Ureter (tissue), 1 donor: ENCODE results near the gene PRKAG3. TPM values are rescaled to one million over a fixed set of nuclear protein-coding genes. Genes with fewer than 3 reads are reported as not detected.

ENCODE experiments used
- DNase-seq: peaks from one replicate; pipeline ENCODE4 v3.0.0-alpha.2; 2020; ENCODE audit warnings: low spot score
- total RNA-seq: library from RNA; stranded (reverse); gene quantifications from one replicate; pipeline ENCODE4 v1.2.4, GENCODE V29; 2023
- donor health status: DM: yes; HTN: yes; CAD: no.

The PRKAG3 gene
- total RNA-seq = not detected

DNA sequence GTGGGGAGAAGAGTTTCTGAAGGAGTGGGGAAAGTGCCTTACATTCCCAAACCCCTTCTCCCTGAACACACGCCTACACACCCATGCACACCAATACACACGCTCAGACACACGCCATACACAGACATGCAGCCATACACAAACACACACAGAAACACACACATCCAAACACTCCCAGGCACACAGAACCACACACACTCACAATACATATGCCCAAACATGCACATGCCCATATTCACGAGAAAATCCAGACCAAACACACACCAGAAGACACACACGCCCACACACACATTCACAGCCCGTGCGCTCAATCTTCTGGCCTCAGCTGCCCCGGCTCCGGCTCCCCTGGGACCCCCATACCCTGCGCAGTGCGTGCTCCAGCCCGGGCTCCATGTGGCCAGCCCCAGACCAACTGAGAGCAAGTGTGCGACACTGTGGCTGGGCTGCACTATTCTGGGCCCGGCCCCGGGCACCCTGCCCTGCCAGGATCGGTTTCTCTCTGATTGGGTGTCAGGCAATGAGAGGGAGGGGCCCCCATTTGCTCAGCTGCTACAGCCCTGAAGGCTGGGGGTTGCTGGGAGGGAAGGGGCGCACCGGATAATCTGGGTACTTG is at the start of gene PRKAG3:
TSS of gene PRKAG3 (minus strand) at position 426 of the 613 bp plus-strand sequence.
- DNase-seq = no peak

DNA sequence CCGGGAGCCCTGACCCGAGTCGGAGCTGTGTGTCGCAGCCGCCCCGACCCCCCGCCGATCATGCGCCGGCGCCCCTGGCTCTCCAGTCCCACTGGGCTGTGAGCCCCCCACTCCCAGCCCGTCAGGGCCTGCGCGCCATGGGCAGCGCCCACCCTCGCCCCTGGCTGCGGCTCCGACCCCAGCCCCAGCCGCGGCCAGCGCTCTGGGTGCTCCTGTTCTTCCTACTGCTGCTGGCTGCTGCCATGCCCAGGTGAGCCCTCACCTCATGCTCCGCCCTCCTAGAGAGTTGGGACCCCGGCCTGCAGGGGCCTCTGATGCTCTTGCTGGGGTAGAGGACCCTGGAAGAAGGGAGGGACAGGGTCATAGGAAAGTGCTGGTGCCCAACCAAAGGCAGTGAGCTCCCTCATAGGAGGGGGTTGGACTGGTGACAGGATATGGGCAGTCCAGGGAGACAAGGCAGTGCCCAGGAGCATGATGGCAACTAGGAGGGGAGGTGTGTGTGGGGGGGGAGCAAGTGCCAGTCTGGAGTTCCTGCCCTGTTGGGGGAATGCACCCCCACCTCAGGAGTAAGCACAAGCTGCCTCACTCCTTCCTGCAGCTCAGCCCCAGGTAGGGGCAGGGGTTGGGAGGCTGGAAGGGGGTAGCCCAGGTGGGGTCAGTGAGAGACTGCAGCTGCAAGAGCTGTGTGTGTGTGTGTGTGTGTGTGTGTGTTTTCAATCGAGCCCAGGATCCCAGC is 49.4 kb upstream of the PRKAG3 start:
- DNase-seq = no peak

DNA sequence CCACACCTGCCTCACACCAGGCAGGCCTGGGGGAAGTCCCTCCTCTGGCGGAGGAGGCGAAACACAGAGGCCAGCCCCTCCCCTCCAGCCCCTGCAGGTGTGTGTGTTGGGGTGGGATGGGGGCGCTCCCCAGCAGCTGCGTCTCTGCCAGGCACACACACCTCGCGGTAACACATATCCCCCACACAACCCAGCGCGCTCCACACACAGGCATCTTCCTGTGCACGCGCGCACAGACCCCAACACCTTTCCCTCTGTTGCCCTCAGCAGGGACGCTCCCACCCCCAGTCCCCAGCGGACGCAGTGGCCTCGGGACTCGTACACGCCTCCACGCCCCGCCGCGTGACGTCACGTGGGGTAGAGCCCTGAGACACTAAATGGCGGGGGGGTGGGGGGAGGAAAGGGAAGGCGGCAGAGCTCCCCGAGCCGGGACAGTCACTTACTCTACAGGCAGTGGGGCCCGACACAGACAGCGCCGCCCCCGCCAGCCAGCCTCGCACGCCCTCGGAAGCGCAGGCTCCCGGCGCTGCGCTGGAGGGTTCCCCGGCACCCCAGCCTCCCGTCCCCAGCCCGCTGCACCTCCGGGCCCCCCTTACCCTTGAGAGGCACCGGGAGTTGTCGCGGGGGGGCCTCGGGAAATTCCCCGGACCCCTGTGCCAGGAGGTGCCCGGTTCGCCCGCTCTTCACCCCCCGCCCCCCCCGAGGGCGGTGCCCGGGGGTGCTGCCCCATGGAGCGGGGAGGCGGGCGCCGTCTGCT is 48.7 kb upstream of the PRKAG3 start, which contains the start of gene WNT10A:
TSS of gene WNT10A (plus strand) at position 751 of the 757 bp plus-strand sequence. CDS start 144 bp downstream, outside the sequence.
- DNase-seq = no peak

DNA sequence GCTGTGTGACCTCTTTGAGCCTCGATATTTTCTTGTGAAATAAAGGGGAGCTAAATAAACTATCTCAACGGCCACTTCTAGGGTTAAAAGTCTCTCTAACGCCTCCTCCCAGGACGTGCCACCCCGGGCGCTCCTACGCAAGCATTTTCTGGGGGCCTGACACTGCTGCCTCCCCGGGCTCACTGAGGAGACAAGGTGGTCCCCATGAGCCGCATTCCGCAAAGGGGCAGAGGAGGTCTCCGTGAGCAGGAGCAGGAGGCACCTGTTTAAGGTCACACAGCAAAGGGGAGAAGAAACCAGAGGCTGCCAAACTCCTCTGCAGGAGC is 48.1 kb upstream of the PRKAG3 start:
- DNase-seq = no peak

DNA sequence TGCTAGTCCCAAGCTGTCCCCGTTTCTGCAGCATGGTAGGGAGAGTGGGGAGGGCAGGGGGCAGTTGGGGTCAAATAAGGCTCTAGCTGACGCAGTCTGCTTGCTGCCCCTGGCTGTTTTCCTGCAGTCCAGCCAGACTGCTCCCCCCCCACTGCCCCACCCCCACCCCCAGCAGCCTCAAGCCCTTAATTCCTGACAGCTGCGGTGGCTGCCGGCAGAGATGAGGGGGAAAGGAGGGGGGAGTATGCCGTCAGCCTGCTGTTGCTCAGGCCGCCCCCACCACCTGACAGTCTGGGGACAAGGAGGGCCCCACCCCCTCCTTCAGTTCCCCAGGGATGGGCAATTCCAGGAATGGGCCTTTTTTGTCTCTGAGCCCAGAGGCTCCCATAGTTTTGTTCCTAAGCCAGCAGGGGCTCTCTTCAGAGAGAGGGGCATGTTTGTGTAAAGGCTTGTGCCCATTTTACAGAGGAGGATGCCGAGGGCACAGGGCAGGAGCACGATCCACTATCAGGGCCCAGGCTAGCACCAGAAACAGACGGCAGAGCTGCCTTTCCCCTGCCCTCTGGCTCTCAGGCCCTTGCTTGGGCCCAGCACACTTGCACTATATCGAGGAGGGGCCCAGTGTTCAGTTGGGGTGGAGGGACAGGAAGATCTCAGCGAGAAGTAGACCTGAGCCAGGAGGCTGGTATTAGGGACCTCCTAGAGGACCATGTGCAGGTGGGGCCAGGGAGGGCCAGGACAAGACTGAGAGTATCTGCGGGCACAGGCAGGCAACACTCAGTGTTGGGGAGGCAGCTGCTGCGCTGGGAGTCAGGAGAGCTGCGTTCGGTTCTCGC is 47.5 kb upstream of the PRKAG3 start:
- DNase-seq = no peak

DNA sequence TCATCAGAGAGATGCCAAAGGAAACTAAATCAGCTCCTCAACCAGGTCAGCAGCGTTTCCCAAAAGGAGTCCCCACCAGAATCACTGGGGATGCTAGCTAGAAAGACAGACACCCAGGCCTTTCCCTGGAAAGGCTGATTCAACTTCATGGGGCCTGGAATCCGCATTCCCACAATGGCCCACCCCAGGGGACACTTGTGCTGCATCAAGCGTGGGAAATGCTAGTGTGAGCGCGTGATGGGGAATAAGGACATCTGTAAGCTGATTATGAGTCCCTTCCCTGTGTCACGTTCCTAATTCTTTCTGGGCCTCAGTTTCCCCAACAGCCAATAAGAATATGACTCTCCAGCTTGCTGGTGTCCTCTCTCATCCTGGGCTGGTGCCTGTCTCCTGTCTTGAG is 46.9 kb upstream of the PRKAG3 start:
- DNase-seq = no peak

DNA sequence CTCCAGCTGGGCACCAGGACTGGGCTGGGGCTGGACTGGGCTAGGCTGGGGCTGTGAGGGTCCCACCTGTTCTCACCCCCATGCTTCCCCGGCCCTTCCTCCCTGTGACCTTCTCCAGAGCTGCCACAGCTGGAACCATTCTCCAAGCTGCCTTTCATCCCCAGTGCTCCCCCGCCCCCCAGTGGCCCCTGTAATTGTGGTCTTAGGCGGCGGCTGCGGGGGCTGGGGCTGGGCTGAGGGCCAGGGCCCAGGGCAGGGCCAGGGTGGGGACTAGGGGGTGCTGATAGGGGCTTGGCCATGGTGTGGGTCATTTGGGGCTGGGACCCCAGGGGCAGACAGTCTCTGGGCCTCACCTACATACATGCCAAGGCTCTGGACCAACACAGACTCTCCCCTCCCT is 46.3 kb upstream of the PRKAG3 start:
- DNase-seq = no peak

DNA sequence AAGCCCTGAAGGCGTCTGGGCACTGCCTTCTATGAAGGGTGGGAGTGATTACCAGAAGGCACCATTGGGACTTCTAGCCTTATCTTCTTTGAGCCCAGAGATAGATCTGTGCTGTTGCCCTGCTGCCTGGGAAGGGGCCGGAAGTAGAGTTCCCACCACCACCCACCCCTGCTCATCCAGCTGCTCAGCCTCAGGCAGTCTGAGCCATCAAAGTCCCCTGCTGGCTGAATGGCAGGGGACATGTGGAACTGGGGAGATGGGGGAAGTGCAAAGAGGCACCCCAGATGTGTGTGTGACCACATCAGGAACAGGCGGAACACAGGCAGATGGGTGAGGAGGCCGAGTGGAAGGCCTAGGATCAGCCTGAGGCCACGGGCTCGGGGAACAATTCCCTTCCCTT is 45.7 kb upstream of the PRKAG3 start:
- no peak for DNase-seq

DNA sequence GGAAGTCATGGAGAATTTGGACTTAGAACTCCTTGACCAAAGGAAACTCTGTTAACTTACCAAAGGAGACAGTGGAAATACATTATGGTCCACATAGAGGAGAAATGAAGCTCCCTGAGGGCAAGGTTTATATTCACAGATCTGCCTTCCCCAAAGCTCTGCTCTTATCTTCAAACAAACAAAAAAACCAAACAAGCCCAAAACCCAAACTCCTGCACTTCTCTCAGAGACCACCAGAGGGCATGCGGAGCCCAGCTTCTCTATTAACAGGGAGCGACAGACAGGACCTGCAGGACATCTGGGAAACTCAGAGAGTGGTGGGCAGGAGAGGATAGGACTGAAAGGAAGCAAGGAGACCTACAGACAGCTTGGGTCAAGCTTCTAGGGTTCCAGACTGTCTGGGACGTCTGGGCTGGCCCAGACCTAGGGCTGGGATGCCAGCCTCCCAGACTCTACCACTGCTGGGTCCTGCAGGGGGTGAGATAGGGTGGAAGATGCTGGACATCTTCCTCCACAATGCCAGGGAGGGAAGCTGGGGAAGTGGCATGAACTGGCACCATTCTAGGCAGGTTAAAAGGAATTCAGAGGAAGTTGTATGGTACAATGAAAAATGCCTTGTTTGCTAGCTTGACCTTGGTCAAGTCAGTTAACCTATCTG is 45.1 kb upstream of the PRKAG3 start:
- no peak for DNase-seq

DNA sequence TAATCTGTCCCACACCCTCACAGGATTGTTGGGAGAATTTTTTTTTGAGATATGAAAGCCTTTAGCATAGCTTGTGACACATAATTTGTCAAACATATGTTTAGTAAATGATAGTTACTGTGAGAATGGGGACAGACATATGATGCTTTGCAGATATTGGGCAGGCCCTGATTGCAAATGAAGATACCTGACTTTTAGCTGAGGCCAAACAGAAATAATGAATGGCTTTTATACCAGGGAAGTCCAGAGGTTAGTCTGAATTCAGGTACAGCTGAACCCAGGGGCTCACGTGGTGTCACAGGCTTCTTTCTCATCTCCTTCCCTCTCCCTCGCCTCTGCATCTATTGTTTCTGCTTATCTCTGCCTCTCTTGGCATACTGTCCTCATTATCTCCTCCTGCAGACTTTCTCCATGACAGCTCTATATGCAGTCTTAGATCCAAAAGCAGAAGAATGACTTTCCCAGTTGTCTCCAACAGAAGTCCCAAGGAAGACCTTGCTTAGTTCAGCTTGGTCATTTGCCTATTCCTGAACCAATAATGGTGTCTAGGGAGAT is 44.2 kb upstream of the PRKAG3 start:
- DNase-seq = no peak

DNA sequence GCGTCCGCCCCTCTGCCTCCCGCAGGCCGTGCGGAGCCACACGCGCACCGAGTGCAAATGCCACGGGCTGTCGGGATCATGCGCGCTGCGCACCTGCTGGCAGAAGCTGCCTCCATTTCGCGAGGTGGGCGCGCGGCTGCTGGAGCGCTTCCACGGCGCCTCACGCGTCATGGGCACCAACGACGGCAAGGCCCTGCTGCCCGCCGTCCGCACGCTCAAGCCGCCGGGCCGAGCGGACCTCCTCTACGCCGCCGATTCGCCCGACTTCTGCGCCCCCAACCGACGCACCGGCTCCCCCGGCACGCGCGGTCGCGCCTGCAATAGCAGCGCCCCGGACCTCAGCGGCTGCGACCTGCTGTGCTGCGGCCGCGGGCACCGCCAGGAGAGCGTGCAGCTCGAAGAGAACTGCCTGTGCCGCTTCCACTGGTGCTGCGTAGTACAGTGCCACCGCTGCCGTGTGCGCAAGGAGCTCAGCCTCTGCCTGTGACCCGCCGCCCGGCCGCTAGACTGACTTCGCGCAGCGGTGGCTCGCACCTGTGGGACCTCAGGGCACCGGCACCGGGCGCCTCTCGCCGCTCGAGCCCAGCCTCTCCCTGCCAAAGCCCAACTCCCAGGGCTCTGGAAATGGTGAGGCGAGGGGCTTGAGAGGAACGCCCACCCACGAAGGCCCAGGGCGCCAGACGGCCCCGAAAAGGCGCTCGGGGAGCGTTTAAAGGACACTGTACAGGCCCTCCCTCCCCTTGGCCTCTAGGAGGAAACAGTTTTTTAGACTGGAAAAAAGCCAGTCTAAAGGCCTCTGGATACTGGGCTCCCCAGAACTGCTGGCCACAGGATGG is 42.0 kb upstream of the PRKAG3 start:
- DNase-seq = no peak

DNA sequence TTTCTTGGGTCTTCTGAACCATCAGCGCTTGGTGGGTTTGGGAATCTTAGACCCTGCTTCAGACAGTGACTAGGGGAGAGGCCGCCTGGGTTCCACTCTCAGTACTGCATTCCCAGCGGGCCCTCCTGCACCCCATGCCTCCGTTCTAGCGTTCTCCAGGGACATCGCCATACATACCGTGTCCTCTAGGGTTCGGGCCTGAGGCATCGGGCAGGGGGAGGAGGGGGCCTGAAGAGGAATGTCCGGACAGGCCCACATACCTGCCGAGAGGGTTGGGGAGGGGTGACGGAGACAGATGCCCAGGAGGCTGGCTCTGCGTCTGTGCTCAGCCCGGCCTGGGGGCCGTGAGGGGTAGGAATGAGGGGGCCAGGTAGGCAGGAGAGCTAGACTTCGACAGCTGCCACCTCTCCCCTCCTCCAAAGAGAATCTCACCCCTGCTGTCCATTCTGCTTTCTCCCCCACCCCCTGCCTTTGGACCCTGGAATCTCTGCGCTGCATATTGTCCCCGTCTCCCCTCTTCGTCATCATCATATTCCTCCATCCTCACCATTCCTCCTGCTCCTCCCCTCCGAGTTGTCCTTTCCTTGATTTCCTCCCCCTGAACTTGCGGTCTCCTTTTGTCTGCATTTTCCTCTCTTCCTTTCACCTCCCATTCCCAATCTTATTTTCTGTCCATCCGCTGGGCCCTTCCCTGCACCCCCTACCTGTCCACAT is 41.2 kb upstream of the PRKAG3 start:
- DNase-seq = no peak

DNA sequence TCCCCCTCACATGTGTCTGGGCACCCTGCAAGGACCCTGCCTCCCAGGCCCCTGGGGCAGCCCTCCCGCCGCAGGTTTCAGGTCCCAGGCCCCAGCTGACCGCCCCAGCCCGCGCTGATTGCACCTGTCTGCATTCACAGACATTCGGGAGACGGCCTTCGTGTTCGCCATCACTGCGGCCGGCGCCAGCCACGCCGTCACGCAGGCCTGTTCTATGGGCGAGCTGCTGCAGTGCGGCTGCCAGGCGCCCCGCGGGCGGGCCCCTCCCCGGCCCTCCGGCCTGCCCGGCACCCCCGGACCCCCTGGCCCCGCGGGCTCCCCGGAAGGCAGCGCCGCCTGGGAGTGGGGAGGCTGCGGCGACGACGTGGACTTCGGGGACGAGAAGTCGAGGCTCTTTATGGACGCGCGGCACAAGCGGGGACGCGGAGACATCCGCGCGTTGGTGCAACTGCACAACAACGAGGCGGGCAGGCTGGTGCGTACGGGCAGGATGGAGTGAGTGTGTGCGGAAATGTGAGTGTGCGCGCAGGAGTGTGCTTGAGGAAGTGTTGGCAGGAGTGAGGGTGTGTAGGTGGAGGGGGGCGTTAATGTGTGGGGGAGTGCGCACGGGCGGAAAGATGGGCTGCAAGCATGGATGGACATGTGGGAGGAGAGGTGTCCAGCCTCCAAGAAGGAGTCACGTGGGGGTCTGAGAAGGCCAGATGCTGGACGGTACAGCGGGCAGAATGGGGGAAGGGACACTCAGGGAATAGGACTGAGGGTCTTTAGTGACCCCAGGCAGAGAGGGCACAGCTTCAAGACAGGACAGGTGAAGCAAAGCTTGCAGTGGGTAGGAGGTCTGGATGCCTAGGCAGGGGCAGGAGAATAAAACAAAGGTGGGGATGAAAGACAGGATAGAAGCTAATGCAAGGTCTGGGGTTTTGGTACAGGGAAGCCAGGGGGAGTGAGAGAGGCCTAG is 40.0 kb upstream of the PRKAG3 start:
- no peak for DNase-seq

DNA sequence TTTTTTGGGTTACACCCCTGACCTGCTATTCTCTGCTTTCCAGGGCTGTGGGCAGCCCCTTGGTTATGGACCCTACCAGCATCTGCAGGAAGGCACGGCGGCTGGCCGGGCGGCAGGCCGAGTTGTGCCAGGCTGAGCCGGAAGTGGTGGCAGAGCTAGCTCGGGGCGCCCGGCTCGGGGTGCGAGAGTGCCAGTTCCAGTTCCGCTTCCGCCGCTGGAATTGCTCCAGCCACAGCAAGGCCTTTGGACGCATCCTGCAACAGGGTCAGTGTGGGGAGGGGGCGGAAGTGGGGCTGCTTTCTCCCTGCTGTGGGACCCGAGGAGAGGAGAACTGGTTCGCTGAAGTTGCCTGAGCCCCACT is 39.4 kb upstream of the PRKAG3 start:
- DNase-seq = no peak

DNA sequence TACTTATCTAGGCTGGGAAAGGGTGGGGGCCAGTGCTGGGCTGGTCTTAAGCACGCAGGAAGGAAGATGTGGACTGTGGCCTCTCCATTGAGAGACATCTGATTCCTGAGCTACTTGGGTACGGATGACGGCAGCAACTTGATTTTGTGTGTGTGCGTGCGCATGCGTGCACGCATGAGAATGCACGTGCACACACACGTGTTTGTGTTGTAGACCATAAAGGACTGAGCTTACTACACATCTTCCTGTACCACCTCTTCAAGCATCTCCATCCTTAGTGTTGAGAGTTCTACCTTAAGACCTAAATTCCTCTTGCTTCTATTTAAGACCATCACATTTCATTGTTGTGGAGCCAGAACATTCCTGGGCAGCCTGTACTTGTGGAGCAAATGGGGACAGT is 37.5 kb upstream of the PRKAG3 start:
- DNase-seq = no peak

DNA sequence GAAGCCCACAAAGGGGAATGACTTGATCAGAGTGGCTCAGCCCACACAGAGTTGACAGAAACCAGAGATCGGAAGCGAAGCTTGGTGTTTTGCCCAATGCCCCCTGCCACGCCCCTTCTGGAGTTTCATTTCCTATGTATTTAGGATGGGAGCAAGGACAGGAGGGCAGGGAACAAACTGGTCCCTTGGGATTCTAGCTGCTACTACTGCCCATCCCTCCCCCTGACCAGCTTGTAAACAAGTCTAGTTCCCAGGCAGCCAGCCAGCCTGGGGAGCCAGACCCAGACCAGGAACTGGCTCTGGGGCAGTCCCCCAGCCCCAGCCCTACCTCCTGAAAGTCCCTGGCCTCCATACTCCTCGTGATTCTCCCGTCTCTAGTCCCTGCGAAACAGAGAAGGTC is 36.3 kb upstream of the PRKAG3 start:
- no peak for DNase-seq

DNA sequence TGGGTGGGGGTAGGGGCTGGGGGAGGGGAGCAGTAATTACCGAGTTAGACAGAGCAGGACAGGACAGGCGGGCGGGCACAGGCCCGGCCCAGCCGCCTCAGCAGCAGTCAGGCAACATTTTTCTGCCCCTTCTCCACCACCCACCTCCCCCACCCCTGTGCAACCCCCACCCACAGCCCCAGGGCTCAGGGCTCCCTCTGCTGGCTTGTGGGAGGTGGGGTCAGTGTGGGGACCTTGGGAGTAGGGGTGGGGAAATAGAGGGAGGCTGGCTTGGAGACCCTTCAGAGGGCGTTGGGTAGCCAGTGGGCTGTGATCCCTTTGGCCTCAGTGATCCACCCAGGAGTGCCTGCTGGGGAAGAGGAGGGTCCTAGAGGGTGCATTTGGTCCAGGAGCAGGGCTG is 34.4 kb upstream of the PRKAG3 start:
- DNase-seq = no peak

DNA sequence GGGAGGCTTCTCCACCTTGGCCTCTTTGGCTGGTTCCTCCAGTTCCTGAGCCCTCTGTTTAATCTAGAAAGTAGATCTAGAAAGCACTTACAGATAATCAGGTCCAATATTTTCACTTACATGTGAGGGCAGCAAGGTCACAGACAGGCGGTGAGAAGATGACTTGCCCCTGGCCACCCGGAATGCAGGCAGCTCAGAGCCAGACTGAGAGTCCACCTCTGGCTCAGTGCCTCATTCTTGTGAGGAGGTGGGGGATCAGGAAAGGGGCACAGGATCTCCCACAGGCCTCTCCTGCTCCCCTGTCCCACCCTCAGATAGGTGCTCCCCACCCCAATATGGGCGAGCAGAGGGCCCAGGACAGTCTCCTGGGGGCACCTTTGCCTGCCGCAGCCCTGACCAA is 33.8 kb upstream of the PRKAG3 start:
- DNase-seq = no peak
